ENCODE results near the gene TCERG1L.
"Not testable (repeated sequence)": the region's sequence is repeated elsewhere in the genome, so short reads cannot be mapped to it uniquely, and the experiment has no call there.

TCERG1L gene

GRCh38 chr10:131136336-131136735, 175.2 kb downstream of the TCERG1L start:
- DNase-seq = not testable (repeated sequence)

- DNase-seq = no peak
Measured at GRCh38 chr10:131135716-131136115, 175.8 kb downstream of the TCERG1L start.

DNA sequence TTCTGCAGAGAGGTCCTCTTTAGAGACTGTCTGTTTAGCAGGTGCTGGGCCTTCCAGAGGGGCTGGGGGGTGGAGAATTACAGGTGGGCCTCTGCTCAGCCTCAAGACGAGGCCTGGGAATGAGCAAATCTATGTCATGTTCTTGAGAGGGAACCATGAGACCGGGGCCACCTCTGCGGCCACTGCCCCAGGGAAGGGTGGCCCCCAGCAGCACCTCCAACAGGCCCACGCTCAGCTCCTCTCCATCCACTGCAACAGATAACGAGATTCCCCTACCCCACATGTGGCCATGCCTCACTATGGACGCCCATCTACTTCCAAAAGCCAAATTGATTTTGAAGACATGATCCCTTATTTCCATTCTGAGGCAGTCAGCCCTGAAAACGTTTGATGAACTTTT, 176.9 kb downstream of the TCERG1L start:
- no peak for DNase-seq

DNA sequence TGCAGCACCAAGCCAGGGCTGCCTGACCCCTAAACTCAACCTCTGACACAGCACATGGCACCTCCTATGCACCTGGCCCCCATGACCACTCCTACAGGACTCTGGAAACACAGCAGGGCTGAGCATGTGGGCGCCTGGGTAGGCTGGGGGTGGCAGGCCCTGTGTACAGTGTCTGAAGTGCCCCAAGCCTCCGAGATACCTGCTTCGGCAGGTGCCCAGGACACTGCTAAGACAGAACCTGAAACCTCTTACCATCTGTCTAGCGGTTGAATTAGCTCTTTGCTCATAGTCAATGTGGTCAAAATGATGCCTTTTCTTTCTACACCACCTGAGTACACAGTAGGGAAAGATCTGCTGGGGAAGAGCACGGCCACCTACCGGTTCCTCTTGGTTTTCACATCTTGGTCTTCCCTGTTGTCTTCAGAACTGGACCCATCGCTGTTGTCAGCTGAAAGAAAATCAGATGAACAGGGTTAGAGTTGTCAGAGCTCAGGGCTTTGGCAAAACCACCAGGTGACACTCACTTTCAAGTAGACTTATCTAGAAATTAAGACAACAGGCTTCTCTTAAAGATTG, 177.4 kb downstream of the TCERG1L start:
- no peak for DNase-seq

DNA sequence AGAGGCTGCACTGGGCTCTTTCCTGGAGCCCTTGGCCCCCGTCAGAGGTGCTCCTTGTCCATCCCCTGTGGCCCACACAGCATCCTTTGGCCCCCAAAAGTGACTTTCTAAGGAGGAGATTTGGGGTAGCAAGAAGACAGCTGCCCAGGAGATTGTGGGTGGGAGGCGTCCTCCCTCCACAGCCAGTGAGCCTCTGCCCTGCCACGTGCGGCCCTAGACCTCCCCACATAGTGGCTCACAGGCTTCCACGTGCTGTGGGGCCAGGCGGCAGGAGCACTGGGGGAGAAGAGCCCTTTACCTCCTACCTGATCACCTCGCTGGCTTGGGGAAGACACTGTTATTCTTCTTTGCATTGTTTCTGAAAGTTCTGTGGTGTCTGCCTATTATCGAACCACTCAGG, 178.8 kb downstream of the TCERG1L start:
- DNase-seq = no peak

- no peak for DNase-seq
Measured at GRCh38 chr10:131131726-131132591, 179.6 kb downstream of the TCERG1L start.

DNA sequence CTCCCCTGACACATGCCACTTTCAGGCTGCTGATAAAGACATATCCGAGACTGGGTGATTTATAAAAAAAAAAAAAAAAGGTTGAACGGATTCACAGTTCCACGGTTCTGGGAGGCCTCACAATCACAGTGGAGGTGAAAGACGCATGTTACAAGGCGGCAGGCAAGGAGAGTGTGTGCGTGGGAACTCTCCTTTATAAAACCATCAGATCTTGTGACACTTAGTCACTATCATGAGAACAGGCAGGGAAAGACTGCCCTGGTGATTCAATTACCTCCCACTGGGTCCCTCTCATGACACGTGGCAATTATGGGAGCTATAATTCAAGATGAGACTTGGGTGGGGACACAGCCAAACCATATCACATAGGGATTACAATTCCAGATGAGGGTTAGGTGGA, 181.5 kb downstream of the TCERG1L start:
- DNase-seq = no peak

DNA sequence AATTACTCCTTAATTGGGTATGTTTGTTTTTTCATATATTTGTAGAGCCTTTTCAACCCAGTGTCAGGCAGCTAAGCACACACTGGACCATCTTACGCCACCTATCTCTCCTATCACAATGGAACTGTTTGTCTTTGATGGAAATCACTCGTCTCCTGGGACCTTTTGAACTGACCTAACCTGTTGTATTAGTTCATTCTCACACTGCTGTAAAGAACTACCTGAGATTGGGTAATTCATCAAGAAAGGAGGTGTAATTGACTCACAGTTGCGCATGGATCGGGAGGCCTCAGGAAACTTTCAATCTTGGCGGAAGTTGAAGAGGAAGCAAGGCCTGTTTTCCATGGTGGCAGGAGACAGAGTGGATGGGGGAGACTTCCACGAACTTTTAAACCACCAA, 182.0 kb downstream of the TCERG1L start:
- DNase-seq = no peak

- no peak for DNase-seq
Measured at GRCh38 chr10:131128731-131129130, 182.8 kb downstream of the TCERG1L start.

- no peak for DNase-seq
Measured at GRCh38 chr10:131127610-131128009, 183.9 kb downstream of the TCERG1L start.

DNA sequence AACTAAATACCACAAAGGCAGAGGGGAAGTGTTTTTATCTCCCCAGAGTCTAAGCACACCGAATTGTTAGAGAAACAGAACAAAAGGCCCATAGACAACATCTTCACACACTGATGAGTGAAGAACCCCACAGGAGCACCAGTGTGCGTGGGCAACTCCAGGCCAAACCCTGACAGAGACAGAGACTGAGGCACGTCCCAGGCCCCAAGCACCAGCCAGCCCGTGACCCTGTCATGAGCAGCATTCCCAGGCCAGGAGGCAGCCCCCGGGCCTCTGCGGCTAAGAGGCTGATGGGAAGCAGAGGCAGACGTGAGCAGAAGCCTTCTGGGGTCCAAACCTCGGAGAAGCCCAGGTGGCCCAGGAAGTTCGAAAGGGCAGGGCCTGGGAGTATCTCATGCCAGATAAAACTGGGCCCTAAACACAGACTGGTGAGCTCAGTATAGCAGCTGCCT, 184.4 kb downstream of the TCERG1L start:
- no peak for DNase-seq

- no peak for DNase-seq
Measured at GRCh38 chr10:131126321-131127137, 185.0 kb downstream of the TCERG1L start.

- DNase-seq = no peak
Measured at GRCh38 chr10:131125511-131126225, 185.9 kb downstream of the TCERG1L start.

GRCh38 chr10:131124945-131125344, 186.6 kb downstream of the TCERG1L start:
- DNase-seq = no peak

DNA sequence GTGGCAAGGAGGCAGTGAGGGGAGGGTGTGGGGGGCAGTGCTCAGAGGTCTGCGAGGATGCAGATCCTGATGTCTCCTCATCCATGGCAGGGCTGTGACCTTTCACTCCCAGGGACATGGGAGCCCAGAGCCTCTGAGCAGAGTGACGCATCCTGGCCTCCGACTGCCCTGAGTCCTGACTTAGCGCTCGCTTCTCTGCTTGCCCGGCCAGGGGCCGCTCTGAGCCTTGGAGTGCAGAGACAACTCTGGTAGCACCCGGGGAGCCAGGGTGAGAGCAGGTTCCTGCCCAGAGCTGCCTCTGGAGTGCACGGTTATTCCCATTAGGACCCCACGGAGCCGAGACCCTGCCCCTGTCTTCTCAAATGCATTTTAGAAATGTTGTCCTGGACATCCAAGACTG, 188.0 kb downstream of the TCERG1L start:
- no peak for DNase-seq

DNA sequence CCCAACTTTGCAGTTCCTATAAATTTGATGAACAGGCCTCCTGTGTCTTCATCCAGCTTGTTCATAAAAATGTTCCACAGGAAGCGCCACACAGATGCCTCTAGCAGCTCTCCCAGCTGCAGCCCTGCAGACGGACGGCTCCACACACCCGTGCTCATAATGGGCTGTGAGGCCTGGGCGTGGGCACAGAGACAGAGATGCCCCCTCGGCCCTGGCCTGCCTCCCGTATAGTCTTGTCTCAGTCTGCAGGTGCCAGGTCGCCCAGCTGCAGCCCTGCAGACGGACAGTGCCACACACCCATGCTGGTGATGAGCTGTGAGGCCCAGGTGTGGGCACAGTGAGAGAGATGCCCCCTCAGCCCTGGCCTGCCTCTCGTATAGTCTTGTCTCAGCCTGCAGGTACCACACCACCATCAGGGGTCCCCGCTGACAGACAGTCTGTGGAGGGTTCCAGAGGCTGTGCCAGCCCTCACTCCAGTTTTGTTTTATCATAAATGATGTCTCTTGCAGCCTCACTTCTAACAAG, 189.9 kb downstream of the TCERG1L start:
- no peak for DNase-seq

DNA sequence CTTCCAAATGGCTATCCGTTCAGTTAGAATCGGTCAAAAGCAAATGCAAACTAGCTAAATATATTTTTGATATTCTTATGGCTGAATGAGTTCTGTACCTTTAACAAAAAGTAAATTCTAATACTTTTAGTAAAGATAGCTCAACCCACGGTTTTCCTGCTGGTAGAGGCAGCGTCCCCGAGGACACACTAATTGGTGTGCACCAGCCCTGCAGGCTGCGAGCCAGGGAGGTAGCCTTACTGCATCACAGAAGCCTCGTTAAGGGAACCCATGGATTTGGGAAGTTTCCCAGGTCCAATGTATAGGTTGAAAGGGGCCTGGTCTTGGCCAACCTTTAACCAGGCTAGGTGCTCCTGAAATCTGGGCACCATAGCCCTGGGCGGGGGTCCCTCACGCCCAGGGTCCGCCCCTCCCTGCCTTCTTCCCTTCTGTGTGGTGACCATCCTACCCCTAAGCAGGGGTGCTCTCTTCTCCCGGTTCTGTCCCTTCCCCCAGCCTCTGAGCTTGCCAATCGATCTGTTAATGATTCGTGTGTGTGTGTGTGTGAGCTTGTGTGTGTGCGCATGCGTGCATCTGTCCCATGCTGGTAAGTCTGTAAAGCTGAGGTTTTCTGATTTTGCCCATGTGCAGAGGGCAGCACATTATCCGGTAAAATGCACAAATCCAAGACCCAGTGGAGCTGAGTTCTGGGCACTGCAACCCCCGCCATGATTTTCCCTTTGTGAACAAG, 191.7 kb downstream of the TCERG1L start:
- DNase-seq = no peak

DNA sequence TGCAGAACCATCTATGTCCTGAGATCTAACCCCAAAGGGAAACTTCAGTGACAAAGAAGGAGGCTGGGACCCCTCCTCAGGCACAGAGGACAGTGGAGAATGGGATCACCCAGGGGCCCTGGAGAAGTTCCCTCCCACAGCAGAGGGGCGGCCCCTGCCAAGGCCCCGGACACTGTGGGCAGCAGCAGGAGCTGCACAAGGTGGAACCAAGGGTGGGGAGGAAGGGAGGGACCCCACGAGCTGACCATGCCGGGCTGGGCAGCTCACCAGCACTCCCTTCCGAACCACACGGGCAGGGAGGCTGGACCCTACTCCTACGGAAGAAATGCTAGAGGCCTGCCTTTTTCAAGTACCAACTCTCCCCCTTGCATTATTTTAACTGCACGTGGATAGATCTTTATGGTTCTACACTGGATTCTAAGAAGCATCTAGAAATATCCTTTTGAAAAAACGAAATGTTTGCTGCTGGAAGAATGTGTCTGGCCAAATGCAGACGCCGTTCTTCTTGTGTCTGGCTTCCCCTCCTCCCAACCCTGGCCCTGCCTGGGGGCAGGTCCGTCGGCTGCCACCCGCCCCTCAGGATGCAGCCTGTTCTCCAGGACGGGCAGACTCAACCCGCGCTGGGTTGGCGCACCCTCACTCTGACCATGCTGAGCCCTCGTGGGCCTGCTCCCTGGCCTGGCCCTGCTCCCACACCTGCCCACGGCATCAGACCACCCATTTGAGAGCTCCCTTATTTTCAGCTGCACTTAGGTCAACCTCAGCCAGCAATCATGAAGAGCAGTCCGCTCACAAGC, 193.9 kb downstream of the TCERG1L start:
- no peak for DNase-seq

- no peak for DNase-seq
Measured at GRCh38 chr10:131116991-131117375, 194.5 kb downstream of the TCERG1L start.

GRCh38 chr10:131116216-131116990, 195.1 kb downstream of the TCERG1L start:
- no peak for DNase-seq

Data from activated T-cell treated with anti-CD3 and anti-CD28 coated beads, Interleukin-2, amount 50 U/mL, for 48 hours (primary cell).